Gastroesophageal sphincter (tissue), 3 donors: ENCODE results near the gene MICU1.

Experiments used
- POLR2A ChIP-seq, 2 donors: fragments of 450-650 bp; IDR thresholded peaks; one replicate each; pipeline ENCODE4 v1.6.1; 2017; ENCODE audit warnings: antibody characterized with exemption in 2 of 2, mild to moderate bottlenecking in 2 of 2, moderate library complexity in 1 of 2
- POLR2AphosphoS5 ChIP-seq: sonication (generic); formaldehyde crosslinking; IDR thresholded peaks from one replicate; pipeline ENCODE4 v1.6.1; 2017; ENCODE audit warnings: antibody characterized with exemption
- TF ChIP-seq, protein P1 (sequence below), 4 experiments: fragments of 200-600 bp in 2 of 4; fragments of 450-650 bp in 2 of 4; sonication (generic) in 1 of 4; IDR thresholded peaks; one replicate each; pipeline ENCODE4 v1.5.1; 2017 to 2019; ENCODE audit warnings: antibody characterized with exemption in 4 of 4, mild to moderate bottlenecking in 2 of 4, moderate library complexity in 2 of 4

DNA sequence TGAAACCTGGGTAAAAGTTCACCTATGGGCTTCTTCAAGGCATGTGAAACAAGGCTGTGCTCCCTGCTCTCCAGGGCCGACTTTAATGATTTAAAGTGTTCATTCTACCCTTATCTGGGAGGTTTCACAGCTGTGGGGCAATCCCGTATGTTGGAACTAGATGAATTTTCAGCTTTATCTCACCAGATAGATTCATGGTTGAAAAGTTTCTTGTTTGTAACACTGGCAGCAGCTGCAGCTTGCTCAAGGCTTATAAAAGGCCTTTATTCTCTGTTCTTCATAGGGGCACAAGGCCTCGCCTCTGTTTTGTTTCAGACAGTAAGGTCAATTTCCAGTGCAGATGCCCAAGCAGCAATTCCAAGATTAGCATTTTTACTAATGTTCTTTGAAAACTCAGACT is 200.7 kb downstream of the MICU1 start:
- TF ChIP-seq, protein P1, sequence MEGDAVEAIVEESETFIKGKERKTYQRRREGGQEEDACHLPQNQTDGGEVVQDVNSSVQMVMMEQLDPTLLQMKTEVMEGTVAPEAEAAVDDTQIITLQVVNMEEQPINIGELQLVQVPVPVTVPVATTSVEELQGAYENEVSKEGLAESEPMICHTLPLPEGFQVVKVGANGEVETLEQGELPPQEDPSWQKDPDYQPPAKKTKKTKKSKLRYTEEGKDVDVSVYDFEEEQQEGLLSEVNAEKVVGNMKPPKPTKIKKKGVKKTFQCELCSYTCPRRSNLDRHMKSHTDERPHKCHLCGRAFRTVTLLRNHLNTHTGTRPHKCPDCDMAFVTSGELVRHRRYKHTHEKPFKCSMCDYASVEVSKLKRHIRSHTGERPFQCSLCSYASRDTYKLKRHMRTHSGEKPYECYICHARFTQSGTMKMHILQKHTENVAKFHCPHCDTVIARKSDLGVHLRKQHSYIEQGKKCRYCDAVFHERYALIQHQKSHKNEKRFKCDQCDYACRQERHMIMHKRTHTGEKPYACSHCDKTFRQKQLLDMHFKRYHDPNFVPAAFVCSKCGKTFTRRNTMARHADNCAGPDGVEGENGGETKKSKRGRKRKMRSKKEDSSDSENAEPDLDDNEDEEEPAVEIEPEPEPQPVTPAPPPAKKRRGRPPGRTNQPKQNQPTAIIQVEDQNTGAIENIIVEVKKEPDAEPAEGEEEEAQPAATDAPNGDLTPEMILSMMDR (IDR thresholded peaks at IDR 0.05), result no peak
- TF ChIP-seq POLR2A (IDR thresholded peaks at IDR 0.05) (no peak), POLR2AphosphoS5 (no peak)
